Trophoblast cell (in vitro differentiated cells and primary cell): ENCODE results near the gene IL1RAPL1.

Source experiments
- DNase-seq, 2 donors: peaks; one replicate each; pipeline ENCODE4 v3.0.0-alpha.2; 2016
- H2AFZ ChIP-seq: 2 replicates; pipeline ENCODE4 v1.6.1; 2013; ENCODE audit warnings: low read length, moderate library complexity, mild to moderate bottlenecking; ENCODE audit not compliant: insufficient read depth, poor library complexity
- H2AK5ac ChIP-seq: 2 replicates; pipeline ENCODE4 v1.6.1; 2013; ENCODE audit warnings: mild to moderate bottlenecking, low read length
- H2BK120ac ChIP-seq: 2 replicates; pipeline ENCODE4 v1.6.1; 2013; ENCODE audit warnings: low read length, mild to moderate bottlenecking, moderate library complexity; ENCODE audit not compliant: insufficient read depth, poor library complexity
- H2BK12ac ChIP-seq: 2 replicates; pipeline ENCODE4 v1.6.1; 2013; ENCODE audit warnings: mild to moderate bottlenecking, low read length, moderate library complexity
- H2BK5ac ChIP-seq: 2 replicates; pipeline ENCODE4 v1.6.1; 2013; ENCODE audit warnings: low read length, low read depth, moderate library complexity, mild to moderate bottlenecking; ENCODE audit not compliant: poor library complexity
- H3K14ac ChIP-seq: 2 replicates; pipeline ENCODE4 v1.6.1; 2013; ENCODE audit warnings: mild to moderate bottlenecking, low read length
- H3K18ac ChIP-seq: 2 replicates; pipeline ENCODE4 v1.6.1; 2013; ENCODE audit warnings: mild to moderate bottlenecking, low read length
- H3K23ac ChIP-seq: 2 replicates; pipeline ENCODE4 v1.6.1; 2013; ENCODE audit warnings: low read length
- H3K27ac ChIP-seq: 2 replicates; pipeline ENCODE4 v1.5.1; 2013; ENCODE audit warnings: low read depth, mild to moderate bottlenecking, inconsistent platforms, low read length, moderate library complexity
- H3K27me3 ChIP-seq: 2 replicates; pipeline ENCODE4 v1.6.1; 2013; ENCODE audit warnings: inconsistent platforms, mild to moderate bottlenecking, low read length, moderate library complexity; ENCODE audit not compliant: insufficient read depth
- H3K36me3 ChIP-seq, 2 experiments: 1 replicate in 1 of 2; 2 replicates in 1 of 2; pipeline ENCODE4 v1.6.1; 2013; ENCODE audit warnings: low read length in 2 of 2, mild to moderate bottlenecking in 2 of 2, moderate library complexity in 1 of 2; ENCODE audit not compliant: insufficient read depth in 2 of 2, control insufficient read depth in 1 of 2
- H3K4ac ChIP-seq: 2 replicates; pipeline ENCODE4 v1.6.1; 2013; ENCODE audit warnings: low read depth, mild to moderate bottlenecking, low read length, moderate library complexity
- H3K4me1 ChIP-seq, 2 experiments: 1 replicate in 1 of 2; 2 replicates in 1 of 2; pipeline ENCODE4 v1.6.1; 2013; ENCODE audit warnings: low read length in 2 of 2, mild to moderate bottlenecking in 2 of 2, moderate library complexity in 1 of 2; ENCODE audit not compliant: insufficient read depth in 2 of 2, control insufficient read depth in 1 of 2
- H3K4me2 ChIP-seq: 2 replicates; pipeline ENCODE4 v1.6.1; 2013; ENCODE audit warnings: inconsistent platforms, mild to moderate bottlenecking, low read length, moderate library complexity
- H3K4me3 ChIP-seq: 2 replicates; pipeline ENCODE4 v1.5.1; 2013; ENCODE audit warnings: mild to moderate bottlenecking, low read depth, low read length, inconsistent platforms
- H3K79me1 ChIP-seq: one replicate; pipeline ENCODE4 v1.6.1; 2013; ENCODE audit warnings: low read length
- H3K79me2 ChIP-seq: 2 replicates; pipeline ENCODE4 v1.6.1; 2013; ENCODE audit warnings: low read length, mild to moderate bottlenecking; ENCODE audit not compliant: control insufficient read depth, insufficient read depth, poor library complexity
- H3K9ac ChIP-seq: 2 replicates; pipeline ENCODE4 v1.6.1; 2013; ENCODE audit warnings: mild to moderate bottlenecking, low read length
- H3K9me3 ChIP-seq: 2 replicates; pipeline ENCODE4 v1.6.1; 2013; ENCODE audit warnings: low read depth, mild to moderate bottlenecking, control low read depth, inconsistent platforms, low read length; ENCODE audit not compliant: insufficient read depth
- H4K12ac ChIP-seq: 2 replicates; pipeline ENCODE4 v1.6.1; 2013; ENCODE audit warnings: low read depth, mild to moderate bottlenecking, low read length, moderate library complexity
- H4K8ac ChIP-seq: 2 replicates; pipeline ENCODE4 v1.6.1; 2013; ENCODE audit warnings: low read depth, mild to moderate bottlenecking, low read length, moderate library complexity
- H4K91ac ChIP-seq: one replicate; pipeline ENCODE4 v1.6.1; 2013; ENCODE audit warnings: low read depth, mild to moderate bottlenecking, low read length, moderate library complexity
- WGBS: extraction: QIAGEN DNeasy Blood & Tissue Kit; methylation state at CpG from one replicate; pipeline ENCODE4 v1.1.7; 2013; ENCODE audit warnings: missing lambda C conversion rate; ENCODE audit not compliant: insufficient read length, insufficient coverage; ENCODE audit errors: extremely low coverage; 5-methylcytosine and 5-hydroxymethylcytosine counted together

The IL1RAPL1 gene

DNA sequence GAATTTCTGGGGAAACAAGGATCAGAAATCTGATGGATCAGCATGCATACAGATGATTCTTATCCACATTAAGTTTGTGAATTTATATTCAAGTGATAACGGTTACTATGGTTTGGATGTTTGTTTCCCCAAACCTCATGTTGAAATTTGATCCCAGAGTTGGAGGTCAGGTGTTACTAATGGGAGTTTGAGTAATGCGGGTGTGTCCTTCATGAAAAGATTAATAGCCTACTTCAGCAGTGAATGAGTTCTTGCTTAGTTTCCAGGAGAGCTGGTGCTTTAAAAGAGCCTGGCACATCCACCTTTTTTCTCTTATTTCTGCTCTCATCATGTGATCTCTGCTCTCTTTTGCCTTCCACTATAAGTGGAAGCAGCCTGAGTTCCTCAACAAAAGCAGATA, 712.4 kb downstream of the IL1RAPL1 start:
- Histone ChIP-seq H3K36me3 (no peaks in the 10 kb centered on the region), H3K4me3 (no peak overlapping the region), H3K79me2 (no peaks in the 10 kb centered on the region), H2BK12ac (no peak overlapping the region), H2AFZ (no peak overlapping the region), H4K91ac (no peak overlapping the region), H3K27me3 (no peaks in the 10 kb centered on the region), H3K4me2 (no peak overlapping the region), H3K27ac (no peak overlapping the region), H2AK5ac (no peak overlapping the region), H3K14ac (no peak overlapping the region), H3K9ac (no peak overlapping the region), H3K4me1 (no peaks in the 10 kb centered on the region), H2BK5ac (no peak overlapping the region), H3K18ac (no peak overlapping the region), H4K8ac (no peak overlapping the region), H2BK120ac (no peak overlapping the region), H3K79me1 (no peaks in the 10 kb centered on the region), H4K12ac (no peak overlapping the region), H3K9me3 (no peaks in the 10 kb centered on the region), H3K4ac (no peak overlapping the region), H3K23ac (no peak overlapping the region)
- no CpG with 5 or more reads among the region's 2 CpGs for WGBS
- no peak for DNase-seq

DNA sequence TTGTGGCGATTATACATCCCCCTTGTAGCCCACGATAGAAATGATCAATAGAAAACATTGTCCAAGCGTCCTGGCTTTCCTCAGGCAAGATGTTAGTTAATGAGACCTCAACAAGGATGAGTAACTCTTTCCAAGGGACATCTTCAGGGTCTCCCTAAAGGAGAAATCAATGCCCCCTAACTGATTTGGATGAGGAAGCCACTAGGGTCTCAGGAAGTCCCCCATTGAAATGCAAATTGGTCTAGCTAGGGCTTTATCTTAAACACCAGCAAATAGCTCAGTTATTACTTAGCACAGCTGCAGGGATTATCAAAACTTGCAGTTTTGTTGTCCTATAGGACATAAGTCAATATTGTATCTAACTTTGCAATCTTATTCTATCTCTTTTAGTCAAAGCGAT, 721.5 kb downstream of the IL1RAPL1 start:
- no peak overlapping the region for H3K18ac ChIP-seq
- WGBS: no CpG with 5 or more reads among the region's 4 CpGs
- no peak overlapping the region for H3K4me3 ChIP-seq

DNA sequence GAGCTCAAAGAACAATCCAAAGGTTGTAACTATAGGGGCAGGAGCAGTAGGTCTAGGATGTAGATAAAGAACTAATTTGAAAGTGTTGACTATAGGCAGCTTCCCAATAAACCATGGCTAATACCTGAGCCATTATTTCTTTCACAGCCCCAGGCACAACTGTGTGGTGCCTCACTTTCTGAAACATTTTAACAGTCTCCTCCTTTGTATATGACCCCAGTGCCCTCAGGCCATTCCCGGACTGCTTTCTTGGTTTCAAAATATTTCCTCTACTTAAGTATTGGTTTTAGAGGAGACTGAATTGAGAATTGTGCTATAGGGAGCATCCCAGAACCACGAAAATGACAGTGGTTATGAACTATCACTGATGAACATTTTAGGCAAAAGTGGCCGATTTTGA, 728.7 kb downstream of the IL1RAPL1 start:
- no peaks in the 10 kb centered on the region for H3K9me3 ChIP-seq
- H4K91ac ChIP-seq: no peak overlapping the region
- H3K4me2 ChIP-seq: no peak overlapping the region
- H4K8ac ChIP-seq: no peak overlapping the region
- H3K79me2 ChIP-seq: no peaks in the 10 kb centered on the region
- H3K9ac ChIP-seq: no peak overlapping the region
- no peaks in the 10 kb centered on the region for H3K36me3 ChIP-seq
- no peak overlapping the region for H4K12ac ChIP-seq
- no peaks in the 10 kb centered on the region for H3K79me1 ChIP-seq
- no CpG with 5 or more reads among the region's 3 CpGs for WGBS
- no peak overlapping the region for H2BK12ac ChIP-seq
- H3K23ac ChIP-seq: no peak overlapping the region
- no peak overlapping the region for H2BK120ac ChIP-seq
- H3K4ac ChIP-seq: no peak overlapping the region
- H3K18ac ChIP-seq: no peak overlapping the region
- H2AFZ ChIP-seq: no peak overlapping the region
- H2AK5ac ChIP-seq: no peak overlapping the region
- no peak overlapping the region for H3K14ac ChIP-seq
- no peak for DNase-seq
- no peaks in the 10 kb centered on the region for H3K27me3 ChIP-seq
- H2BK5ac ChIP-seq: no peak overlapping the region
- H3K4me3 ChIP-seq: no peak overlapping the region
- no peak overlapping the region for H3K27ac ChIP-seq
- H3K4me1 ChIP-seq: no peaks in the 10 kb centered on the region

More for the DNA sequence above, 721.5 kb downstream of the IL1RAPL1 start:
- no peak overlapping the region for H3K4ac ChIP-seq
- no peak overlapping the region for H4K91ac ChIP-seq
- no peak overlapping the region for H3K27ac ChIP-seq
- H4K12ac ChIP-seq: no peak overlapping the region
- DNase-seq: no peak
- no peak overlapping the region for H2BK5ac ChIP-seq
- no peak overlapping the region for H4K8ac ChIP-seq
- no peaks in the 10 kb centered on the region for H3K79me2 ChIP-seq
- H3K14ac ChIP-seq: no peak overlapping the region
- no peak overlapping the region for H3K4me2 ChIP-seq
- H3K79me1 ChIP-seq: no peaks in the 10 kb centered on the region
- no peak overlapping the region for H2BK12ac ChIP-seq
- no peak overlapping the region for H2AFZ ChIP-seq
- H3K27me3 ChIP-seq: no peaks in the 10 kb centered on the region
- no peaks in the 10 kb centered on the region for H3K4me1 ChIP-seq
- H2AK5ac ChIP-seq: no peak overlapping the region
- H2BK120ac ChIP-seq: no peak overlapping the region
- H3K9ac ChIP-seq: no peak overlapping the region
- no peaks in the 10 kb centered on the region for H3K36me3 ChIP-seq
- no peak overlapping the region for H3K23ac ChIP-seq
- H3K9me3 ChIP-seq: no peaks in the 10 kb centered on the region

DNA sequence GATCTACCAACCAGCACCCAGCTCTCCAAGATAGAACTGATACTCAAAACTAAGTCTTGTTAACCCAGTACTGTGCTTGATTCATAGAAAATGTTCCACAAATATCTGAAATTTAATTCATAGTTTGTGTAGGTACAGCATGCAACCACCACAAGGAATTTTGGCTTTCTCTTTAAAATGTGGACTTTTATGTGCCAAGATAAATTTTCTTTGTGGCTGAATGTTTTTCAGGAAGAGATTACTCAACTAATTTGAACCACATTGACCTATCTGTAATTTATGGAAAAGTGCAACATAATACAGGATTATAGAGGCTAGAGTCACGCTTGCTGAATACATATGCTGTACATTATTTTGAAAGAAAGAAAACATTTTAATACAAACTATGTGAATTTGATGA, 730.8 kb downstream of the IL1RAPL1 start:
- no peak overlapping the region for H3K4me2 ChIP-seq
- H3K14ac ChIP-seq: no peak overlapping the region
- H3K79me1 ChIP-seq: no peaks in the 10 kb centered on the region
- H4K91ac ChIP-seq: no peak overlapping the region
- H2AK5ac ChIP-seq: no peak overlapping the region
- H3K18ac ChIP-seq: no peak overlapping the region
- H3K27ac ChIP-seq: no peak overlapping the region
- H4K8ac ChIP-seq: no peak overlapping the region
- H3K4me1 ChIP-seq: no peaks in the 10 kb centered on the region
- no peak overlapping the region for H3K9ac ChIP-seq
- DNase-seq: no peak
- H4K12ac ChIP-seq: no peak overlapping the region
- no peaks in the 10 kb centered on the region for H3K27me3 ChIP-seq
- H2BK120ac ChIP-seq: no peak overlapping the region
- no peak overlapping the region for H3K23ac ChIP-seq
- no peak overlapping the region for H2AFZ ChIP-seq
- no peak overlapping the region for H3K4ac ChIP-seq
- no peak overlapping the region for H3K4me3 ChIP-seq
- H3K9me3 ChIP-seq: no peaks in the 10 kb centered on the region
- H2BK12ac ChIP-seq: no peak overlapping the region
- WGBS: no CpG with 5 or more reads among the region's 1 CpG
- H2BK5ac ChIP-seq: no peak overlapping the region
- no peaks in the 10 kb centered on the region for H3K36me3 ChIP-seq
- no peaks in the 10 kb centered on the region for H3K79me2 ChIP-seq
